H9 (cell line): ENCODE measurements around the gene MAD2L1. TPM values are rescaled to one million over a fixed set of nuclear protein-coding genes. Genes with fewer than 3 reads are reported as not detected.

Experiments used
- DNase-seq: peaks from one replicate; pipeline ENCODE4 v3.0.0-alpha.2; 2017
- H2AFZ ChIP-seq: one replicate; pipeline ENCODE4 v1.6.1; 2013; ENCODE audit warnings: mild to moderate bottlenecking, low read length, control low read depth, moderate library complexity
- H2AK5ac ChIP-seq: 2 replicates; pipeline ENCODE4 v1.6.1; 2013; ENCODE audit warnings: low read length, control low read depth, mixed read lengths; ENCODE audit not compliant: insufficient read length
- H2BK120ac ChIP-seq: one replicate; pipeline ENCODE4 v1.6.1; 2013; ENCODE audit warnings: low read depth, mild to moderate bottlenecking, low read length, control low read depth, inconsistent platforms; ENCODE audit not compliant: poor library complexity, severe bottlenecking
- H2BK12ac ChIP-seq: 2 replicates; pipeline ENCODE4 v1.6.1; 2013; ENCODE audit warnings: low read length, control low read depth, mixed read lengths, low read depth; ENCODE audit not compliant: insufficient read length
- H2BK15ac ChIP-seq: 2 replicates; pipeline ENCODE4 v1.6.1; 2013; ENCODE audit warnings: low read depth, low read length, control low read depth
- H2BK20ac ChIP-seq: one replicate; pipeline ENCODE4 v1.6.1; 2013; ENCODE audit warnings: low read depth, mild to moderate bottlenecking, low read length, control low read depth, inconsistent platforms; ENCODE audit not compliant: poor library complexity, severe bottlenecking
- H2BK5ac ChIP-seq: 2 replicates; pipeline ENCODE4 v1.6.1; 2013; ENCODE audit warnings: low read length, control low read depth, mixed read lengths; ENCODE audit not compliant: insufficient read length
- H3K14ac ChIP-seq: 2 replicates; pipeline ENCODE4 v1.6.1; 2013; ENCODE audit warnings: low read length, control low read depth; ENCODE audit not compliant: insufficient read depth
- H3K18ac ChIP-seq: 2 replicates; pipeline ENCODE4 v1.6.1; 2013; ENCODE audit warnings: low read depth, mild to moderate bottlenecking, mixed read lengths, low read length, control low read depth; ENCODE audit not compliant: insufficient read length
- H3K23ac ChIP-seq: 2 replicates; pipeline ENCODE4 v1.6.1; 2013; ENCODE audit warnings: low read length, control low read depth, mixed read lengths, low read depth; ENCODE audit not compliant: insufficient read length
- H3K23me2 ChIP-seq: 2 replicates; pipeline ENCODE4 v1.6.1; 2013; ENCODE audit warnings: low read depth, mild to moderate bottlenecking, mixed read lengths, low read length, control low read depth; ENCODE audit not compliant: insufficient read length, poor library complexity, severe bottlenecking
- H3K27ac ChIP-seq: 2 replicates; pipeline ENCODE4 v1.5.1; 2013; ENCODE audit warnings: low read length, control low read depth, mixed read lengths, low read depth; ENCODE audit not compliant: insufficient read length
- H3K27me3 ChIP-seq: 2 replicates; pipeline ENCODE4 v1.6.1; 2013; ENCODE audit warnings: low read length, control low read depth, inconsistent platforms; ENCODE audit not compliant: insufficient read depth
- H3K4ac ChIP-seq: 2 replicates; pipeline ENCODE4 v1.6.1; 2013; ENCODE audit warnings: low read depth, mild to moderate bottlenecking, control low read depth, inconsistent platforms, low read length, moderate library complexity
- H3K4me1 ChIP-seq: 2 replicates; pipeline ENCODE4 v1.6.1; 2013; ENCODE audit warnings: low read length, control low read depth, inconsistent platforms; ENCODE audit not compliant: insufficient read depth
- H3K4me2 ChIP-seq: 2 replicates; pipeline ENCODE4 v1.6.1; 2013; ENCODE audit warnings: low read length, control low read depth, mixed read lengths; ENCODE audit not compliant: insufficient read length, insufficient read depth
- H3K56ac ChIP-seq: 2 replicates; pipeline ENCODE4 v1.6.1; 2013; ENCODE audit warnings: low read depth, mild to moderate bottlenecking, mixed read lengths, low read length, control low read depth; ENCODE audit not compliant: insufficient read length
- H3K79me1 ChIP-seq: 2 replicates; pipeline ENCODE4 v1.6.1; 2013; ENCODE audit warnings: low read depth, mild to moderate bottlenecking, moderate library complexity, low read length, control low read depth, inconsistent platforms; ENCODE audit not compliant: insufficient read depth, poor library complexity, severe bottlenecking
- H3K79me2 ChIP-seq: 2 replicates; pipeline ENCODE4 v1.6.1; 2013; ENCODE audit warnings: low read length, control low read depth, inconsistent platforms; ENCODE audit not compliant: insufficient read depth
- H3K9ac ChIP-seq: 2 replicates; pipeline ENCODE4 v1.6.1; 2013; ENCODE audit warnings: low read length, control low read depth, mixed read lengths; ENCODE audit not compliant: insufficient read length; ENCODE audit errors: extremely low read depth
- H3K9me3 ChIP-seq: one replicate; pipeline ENCODE4 v1.6.1; 2013; ENCODE audit warnings: low read depth, low read length, inconsistent platforms; ENCODE audit not compliant: control insufficient read depth
- H3T11ph ChIP-seq: one replicate; pipeline ENCODE4 v1.6.1; 2013; ENCODE audit warnings: mild to moderate bottlenecking, low read length, control low read depth, inconsistent platforms
- H4K20me1 ChIP-seq: one replicate; pipeline ENCODE4 v1.6.1; 2013; ENCODE audit not compliant: control insufficient read depth, insufficient read length, insufficient read depth
- H4K5ac ChIP-seq: 2 replicates; pipeline ENCODE4 v1.6.1; 2013; ENCODE audit warnings: low read depth, mild to moderate bottlenecking, mixed read lengths, low read length, control low read depth; ENCODE audit not compliant: insufficient read length
- H4K8ac ChIP-seq: replicated peaks from 2 replicates; pipeline ENCODE4 v1.6.1; 2013; ENCODE audit warnings: low read length, control low read depth, mixed read lengths, low read depth; ENCODE audit not compliant: insufficient read length
- H4K91ac ChIP-seq: 2 replicates; pipeline ENCODE4 v1.6.1; 2013; ENCODE audit warnings: low read depth, mild to moderate bottlenecking, moderate library complexity, mixed read lengths, low read length, control low read depth; ENCODE audit not compliant: insufficient read length
- H3K27ac Mint-ChIP-seq, 3 experiments: 2 replicates in 2 of 3; 3 replicates in 1 of 3; pipeline ENCODE4 v1.8.0; 2020 to 2021; ENCODE audit warnings: mixed read lengths in 3 of 3, mild to moderate bottlenecking in 1 of 3, moderate library complexity in 1 of 3
- H3K27me3 Mint-ChIP-seq: 2 replicates; pipeline ENCODE4 v1.8.0; 2021; ENCODE audit warnings: low read depth, mild to moderate bottlenecking, moderate library complexity, mixed read lengths
- H3K36me3 Mint-ChIP-seq, 3 experiments: 2 replicates in 2 of 3; 3 replicates in 1 of 3; pipeline ENCODE4 v1.8.0; 2020 to 2021; ENCODE audit warnings: low read depth in 3 of 3, mixed read lengths in 3 of 3; ENCODE audit not compliant: insufficient read depth in 1 of 3
- H3K4me1 Mint-ChIP-seq, 2 experiments: 2 replicates each; pipeline ENCODE4 v1.8.0; 2020; ENCODE audit warnings: mixed read lengths in 2 of 2
- H3K4me3 Mint-ChIP-seq, 2 experiments: 2 replicates in 1 of 2; 3 replicates in 1 of 2; pipeline ENCODE4 v1.8.0; 2020 to 2021; ENCODE audit warnings: mild to moderate bottlenecking in 2 of 2, mixed read lengths in 2 of 2, moderate library complexity in 1 of 2
- H3K9me3 Mint-ChIP-seq, 2 experiments: 2 replicates in 1 of 2; 3 replicates in 1 of 2; pipeline ENCODE4 v1.8.0; 2020; ENCODE audit warnings: mild to moderate bottlenecking in 2 of 2, mixed read lengths in 2 of 2, moderate library complexity in 1 of 2
- total RNA-seq: library from RNA; stranded (reverse); gene quantifications from 2 replicates; pipeline ENCODE4 v1.2.1, GENCODE V29; 2021
- TF ChIP-seq, protein P1 (sequence below): fragments of 200-600 bp; sonication (generic); conservative IDR thresholded peaks from 3 replicates; pipeline ENCODE4 v1.8.0; 2021; ENCODE audit warnings: antibody characterized with exemption, mild to moderate bottlenecking

The MAD2L1 gene
- total RNA-seq, 1 experiment from 2014 or later: 87.2 TPM

DNA sequence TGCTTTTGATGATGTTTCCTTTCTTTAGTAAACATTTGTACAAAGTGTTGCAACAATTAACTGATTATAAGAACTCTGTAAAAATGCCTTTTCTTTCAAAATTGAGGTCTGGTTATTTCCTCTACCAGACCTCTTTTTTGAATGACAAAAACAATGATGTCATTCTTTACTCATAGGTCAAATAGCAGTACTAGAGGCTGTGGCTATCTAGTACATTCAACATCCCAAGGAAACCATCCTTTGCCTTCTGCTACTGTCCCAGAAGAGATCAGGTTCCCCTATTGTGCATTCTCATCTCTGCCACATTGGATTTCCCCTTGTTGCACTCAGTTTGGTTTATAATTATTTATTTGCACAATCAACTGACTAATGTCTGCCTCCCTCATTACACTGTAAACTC lies 19.1 kb upstream of the MAD2L1 start:
- Histone ChIP-seq H3K14ac (no peak overlapping the region), H4K8ac (no peak overlapping the region), H3K27ac (no peak overlapping the region), H3K56ac (no peak overlapping the region), H2AK5ac (no peak overlapping the region), H4K91ac (no peak overlapping the region), H3K4me2 (no peak overlapping the region), H3K4ac (no peak overlapping the region), H3K9ac (no peak overlapping the region), H2AFZ (no peak overlapping the region), H3K27me3 (no peaks in the 10 kb centered on the region), H2BK15ac (no peak overlapping the region), H3T11ph (no peak overlapping the region), H4K5ac (no peak overlapping the region), H2BK12ac (no peak overlapping the region), H3K4me1 (peaks cover 3% of the 10 kb centered on the region; the same call in 1 of the 2 replicates), H3K18ac (no peak overlapping the region), H4K20me1 (no peaks in the 10 kb centered on the region), H2BK5ac (no peak overlapping the region), H3K23ac (no peak overlapping the region), H2BK20ac (no peak overlapping the region), H2BK120ac (no peak overlapping the region), H3K79me2 (no peaks in the 10 kb centered on the region), H3K9me3 (no peaks in the 10 kb centered on the region), H3K23me2 (no peaks in the 10 kb centered on the region), H3K79me1 (no peaks in the 10 kb centered on the region)
- peaks cover 10% of the 10 kb centered on the region in 2 experiments for H3K4me1 Mint-ChIP-seq
- H3K27ac Mint-ChIP-seq: no peak overlapping the region
- TF ChIP-seq, protein P1, sequence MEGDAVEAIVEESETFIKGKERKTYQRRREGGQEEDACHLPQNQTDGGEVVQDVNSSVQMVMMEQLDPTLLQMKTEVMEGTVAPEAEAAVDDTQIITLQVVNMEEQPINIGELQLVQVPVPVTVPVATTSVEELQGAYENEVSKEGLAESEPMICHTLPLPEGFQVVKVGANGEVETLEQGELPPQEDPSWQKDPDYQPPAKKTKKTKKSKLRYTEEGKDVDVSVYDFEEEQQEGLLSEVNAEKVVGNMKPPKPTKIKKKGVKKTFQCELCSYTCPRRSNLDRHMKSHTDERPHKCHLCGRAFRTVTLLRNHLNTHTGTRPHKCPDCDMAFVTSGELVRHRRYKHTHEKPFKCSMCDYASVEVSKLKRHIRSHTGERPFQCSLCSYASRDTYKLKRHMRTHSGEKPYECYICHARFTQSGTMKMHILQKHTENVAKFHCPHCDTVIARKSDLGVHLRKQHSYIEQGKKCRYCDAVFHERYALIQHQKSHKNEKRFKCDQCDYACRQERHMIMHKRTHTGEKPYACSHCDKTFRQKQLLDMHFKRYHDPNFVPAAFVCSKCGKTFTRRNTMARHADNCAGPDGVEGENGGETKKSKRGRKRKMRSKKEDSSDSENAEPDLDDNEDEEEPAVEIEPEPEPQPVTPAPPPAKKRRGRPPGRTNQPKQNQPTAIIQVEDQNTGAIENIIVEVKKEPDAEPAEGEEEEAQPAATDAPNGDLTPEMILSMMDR: no peak
- H3K36me3 Mint-ChIP-seq: peaks cover 0 to 14% (median 8%) of the 10 kb centered on the region in 3 experiments; a peak in 3 of 7 replicates
- no peaks in the 10 kb centered on the region for H3K27me3 Mint-ChIP-seq
- no peak for DNase-seq
- H3K4me3 Mint-ChIP-seq: no peak overlapping the region
- H3K9me3 Mint-ChIP-seq: peaks cover 11 to 16% of the 10 kb centered on the region in 2 experiments
